GM23248 (cell line): ENCODE results near the gene TRERF1. TPM values are rescaled to one million over a fixed set of nuclear protein-coding genes. Genes with fewer than 3 reads are reported as not detected.
A peak's percentile ranks its signal among the peaks of the same experiment; 100 is the strongest.

Experiments used
- DNase-seq: peaks from one replicate; pipeline ENCODE4 v3.0.0-alpha.2; 2015
- H2AFZ ChIP-seq: fragments of 200-600 bp; sonication (generic); 2 replicates; pipeline ENCODE4 v1.6.1; 2016; ENCODE audit warnings: antibody characterized with exemption
- H3F3A ChIP-seq: fragments of 200-600 bp; sonication (generic); 2 replicates; pipeline ENCODE4 v1.6.1; 2016; ENCODE audit warnings: mild to moderate bottlenecking, antibody characterized with exemption, mixed run types; ENCODE audit not compliant: insufficient read depth
- H3K27ac ChIP-seq: fragments of 200-600 bp; sonication (generic); 2 replicates; pipeline ENCODE4 v1.5.1; 2016; ENCODE audit warnings: mild to moderate bottlenecking
- H3K27me3 ChIP-seq: fragments of 200-600 bp; sonication (generic); replicated peaks from 2 replicates; pipeline ENCODE4 v1.6.1; 2016; ENCODE audit warnings: mild to moderate bottlenecking; ENCODE audit not compliant: insufficient read depth
- H3K36me3 ChIP-seq: fragments of 200-600 bp; sonication (generic); 2 replicates; pipeline ENCODE4 v1.6.1; 2016; ENCODE audit warnings: low read depth, mild to moderate bottlenecking
- H3K4me1 ChIP-seq: fragments of 200-600 bp; sonication (generic); 2 replicates; pipeline ENCODE4 v1.6.1; 2016; ENCODE audit warnings: mild to moderate bottlenecking; ENCODE audit not compliant: insufficient read depth
- H3K4me2 ChIP-seq: fragments of 200-600 bp; sonication (generic); one replicate; pipeline ENCODE4 v1.6.1; 2016; ENCODE audit warnings: mild to moderate bottlenecking; ENCODE audit not compliant: unreplicated experiment
- H3K4me3 ChIP-seq: fragments of 200-600 bp; sonication (generic); 2 replicates; pipeline ENCODE4 v1.5.1; 2016; ENCODE audit warnings: mild to moderate bottlenecking
- H3K79me2 ChIP-seq: fragments of 200-600 bp; sonication (generic); 2 replicates; pipeline ENCODE4 v1.6.1; 2016; ENCODE audit warnings: mild to moderate bottlenecking; ENCODE audit not compliant: insufficient read depth
- H3K9ac ChIP-seq: fragments of 200-600 bp; sonication (generic); 2 replicates; pipeline ENCODE4 v1.6.1; 2016; ENCODE audit warnings: mild to moderate bottlenecking
- H3K9me2 ChIP-seq: fragments of 200-600 bp; sonication (generic); 2 replicates; pipeline ENCODE4 v1.6.1; 2016; ENCODE audit warnings: mixed run types, mild to moderate bottlenecking, moderate library complexity; ENCODE audit not compliant: insufficient read depth
- H3K9me3 ChIP-seq: fragments of 200-600 bp; sonication (generic); one replicate; pipeline ENCODE4 v1.6.1; 2017; ENCODE audit warnings: low read depth
- H4K20me1 ChIP-seq: fragments of 200-600 bp; sonication (generic); 2 replicates; pipeline ENCODE4 v1.6.0; 2016; ENCODE audit not compliant: insufficient read depth
- EZH2 ChIP-seq: fragments of 200-600 bp; sonication (generic); IDR thresholded peaks from 2 replicates; pipeline ENCODE4 v1.6.1; 2018; ENCODE audit warnings: antibody characterized with exemption, mild to moderate bottlenecking; ENCODE audit not compliant: insufficient read depth, poor library complexity, severe bottlenecking
- EZH2phosphoT487 ChIP-seq: fragments of 200-600 bp; sonication (generic); IDR thresholded peaks from 2 replicates; pipeline ENCODE4 v1.6.1; 2018; ENCODE audit warnings: antibody characterized with exemption, moderate library complexity, mild to moderate bottlenecking, low read depth; ENCODE audit not compliant: insufficient read depth
- WGBS, 2 experiments: methylation state at CpG; one replicate each; pipeline ENCODE4 v1.1.6; 2015 to 2017; ENCODE audit warnings: low lambda C conversion rate in 2 of 2, low coverage in 1 of 2; ENCODE audit errors: missing lambda C conversion rate in 2 of 2; 5-methylcytosine and 5-hydroxymethylcytosine counted together
- in situ Hi-C: fragments of 300-500 bp; cut with MboI; formaldehyde crosslinking; loops from 2 replicates; pipeline ENCODE4 v1.15.0; 2020
- polyA plus RNA-seq: library from polyadenylated mRNA; unstranded; fragments of >200 nt; fragmentation: Nextera tagmentation; extraction: Ambion mirVana; gene quantifications from 2 replicates; pipeline ENCODE4 v1.2.1, GENCODE V29; 2016
- total RNA-seq: library from RNA; depleted of rRNA; stranded (reverse); fragments of >200 nt; shearing (Covaris generic); gene quantifications from 2 replicates; pipeline ENCODE4 v1.2.3, GENCODE V29; 2014

The TRERF1 gene
- total and polyA plus RNA-seq, 2 experiments from 2014 or later: 2.7 to 3.1 TPM

DNA sequence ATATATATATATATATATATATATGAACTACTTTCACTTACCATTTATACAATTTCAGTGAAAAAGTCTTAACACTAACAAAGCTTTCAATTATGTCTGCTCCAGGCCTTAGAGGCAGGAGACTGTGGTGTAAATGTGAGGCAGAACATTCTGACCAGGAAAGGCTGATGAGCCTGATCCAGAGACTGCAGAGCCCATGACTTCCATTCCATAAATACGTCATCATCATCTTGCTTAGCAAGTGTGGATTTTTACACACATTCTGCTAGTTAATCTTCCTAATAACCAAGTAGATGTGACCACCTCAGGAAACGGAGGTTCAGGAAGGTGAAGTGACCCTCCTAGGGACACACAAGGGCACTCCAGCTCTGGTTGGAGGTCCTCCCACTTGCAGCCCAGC, 14.9 kb downstream of the TRERF1 start:
- Histone ChIP-seq H2AFZ (no peak overlapping the region), H3K9me3 (no peaks in the 10 kb centered on the region), H3K4me1 (peaks cover 14% of the 10 kb centered on the region), H4K20me1 (no peaks in the 10 kb centered on the region), H3K4me2 (no peak overlapping the region), H3K79me2 (peaks cover 97% of the 10 kb centered on the region), H3K9ac (no peak overlapping the region), H3F3A (peaks cover 4% of the 10 kb centered on the region; the same call in 1 of the 2 replicates), H3K9me2 (no peaks in the 10 kb centered on the region), H3K27me3 (no peaks in the 10 kb centered on the region), H3K4me3 (no peak overlapping the region), H3K27ac (no peak overlapping the region), H3K36me3 (peaks cover 8% of the 10 kb centered on the region; the same call in 1 of the 2 replicates)
- peak; percentile 38 for DNase-seq
- in situ Hi-C loops: no loop called here
- TF ChIP-seq EZH2phosphoT487 (no peak), EZH2 (no peak)
- WGBS, 2 experiments: 78 to 79% methylated on average over 2 of the region's 2 CpGs

DNA sequence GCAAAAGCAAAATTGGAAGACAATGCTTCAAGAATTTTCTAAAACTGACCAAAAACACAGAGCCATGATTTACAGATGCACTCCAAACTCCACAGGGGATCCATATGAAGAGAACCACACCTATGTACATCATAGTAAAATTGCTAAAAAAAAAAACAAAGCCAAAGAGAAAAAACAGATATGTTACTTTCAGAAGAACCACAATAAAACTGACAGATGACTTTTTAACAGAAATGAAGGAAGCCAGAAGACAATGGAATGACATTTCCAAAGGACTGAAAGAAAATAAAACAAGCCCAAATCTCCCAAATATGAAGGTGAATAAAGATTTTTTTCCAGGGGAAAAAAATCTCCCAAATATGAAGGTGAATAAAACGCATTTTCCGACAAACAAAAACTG, 17.5 kb downstream of the TRERF1 start:
- no peaks in the 10 kb centered on the region for H3K9me3 ChIP-seq
- in situ Hi-C loops: no loop called here
- H3K27me3 ChIP-seq: no peaks in the 10 kb centered on the region
- no peak overlapping the region for H3K27ac ChIP-seq
- no peaks in the 10 kb centered on the region for H3K9me2 ChIP-seq
- no peak overlapping the region for H2AFZ ChIP-seq
- no peak for TF ChIP-seq EZH2
- no peak for TF ChIP-seq EZH2phosphoT487
- DNase-seq: peak; percentile 19
- no peak overlapping the region for H3K9ac ChIP-seq
- no peak overlapping the region for H3K4me3 ChIP-seq
- 87 to 96% methylated on average over 2 of the region's 2 CpGs for WGBS, 2 experiments
- peaks cover 8% of the 10 kb centered on the region; the same call in 1 of the 2 replicates for H3K36me3 ChIP-seq
- no peak overlapping the region for H3K4me2 ChIP-seq
- H4K20me1 ChIP-seq: no peaks in the 10 kb centered on the region
- peaks cover 4% of the 10 kb centered on the region; the same call in 1 of the 2 replicates for H3F3A ChIP-seq
- H3K4me1 ChIP-seq: no peaks in the 10 kb centered on the region
- H3K79me2 ChIP-seq: peaks cover 85% of the 10 kb centered on the region

- Histone ChIP-seq H3K27ac (no peak overlapping the region), H3K4me1 (peaks cover 8% of the 10 kb centered on the region), H3K4me3 (no peak overlapping the region), H4K20me1 (no peaks in the 10 kb centered on the region), H3F3A (peaks cover 6% of the 10 kb centered on the region; the same call in 1 of the 2 replicates), H3K9me2 (no peaks in the 10 kb centered on the region), H2AFZ (no peak overlapping the region), H3K79me2 (peaks cover 79% of the 10 kb centered on the region), H3K36me3 (peaks cover 8% of the 10 kb centered on the region; the same call in 1 of the 2 replicates), H3K9ac (no peak overlapping the region), H3K9me3 (no peaks in the 10 kb centered on the region), H3K27me3 (no peaks in the 10 kb centered on the region), H3K4me2 (no peak overlapping the region)
- in situ Hi-C loops: no loop called here
- DNase-seq: no peak
- 95 to 99% methylated on average over 2 of the region's 2 CpGs for WGBS, 2 experiments
- no peak for TF ChIP-seq EZH2phosphoT487
- TF ChIP-seq EZH2: no peak
Measured at GRCh38 chr6:42433409-42433808, 18.3 kb downstream of the TRERF1 start.

- in situ Hi-C loops: no loop called here
- H3K79me2 ChIP-seq: peaks cover 70% of the 10 kb centered on the region
Measured at GRCh38 chr6:42431877-42432276, 19.8 kb downstream of the TRERF1 start.

More at GRCh38 chr6:42431877-42432276, 19.8 kb downstream of the TRERF1 start:
- H3F3A ChIP-seq: peaks cover 13% of the 10 kb centered on the region; the same call in 1 of the 2 replicates
- no peaks in the 10 kb centered on the region for H4K20me1 ChIP-seq
- no peak for DNase-seq
- H3K9me2 ChIP-seq: no peaks in the 10 kb centered on the region
- TF ChIP-seq EZH2phosphoT487 (no peak), EZH2 (no peak)
- H2AFZ ChIP-seq: no peak overlapping the region
- no peaks in the 10 kb centered on the region for H3K9me3 ChIP-seq
- no peak overlapping the region for H3K4me2 ChIP-seq
- 79 to 83% methylated on average over 3 of the region's 3 CpGs for WGBS, 2 experiments
- peaks cover 18% of the 10 kb centered on the region for H3K4me1 ChIP-seq
- no peaks in the 10 kb centered on the region for H3K27me3 ChIP-seq
- no peak overlapping the region for H3K9ac ChIP-seq
- H3K27ac ChIP-seq: no peak overlapping the region
- H3K4me3 ChIP-seq: no peak overlapping the region
- peaks cover 8% of the 10 kb centered on the region; the same call in 1 of the 2 replicates for H3K36me3 ChIP-seq
